GM12878 (cell line): Measurements from ENCODE around the gene PPP1R37. TPM values are rescaled to one million over a fixed set of nuclear protein-coding genes. Genes with fewer than 3 reads are reported as not detected.
"Not testable (repeated sequence)": the region's sequence is repeated elsewhere in the genome, so short reads cannot be mapped to it uniquely, and the experiment has no call there.

Source experiments
- ATAC-seq: fragments of 200-7000 bp; cut with Tn5 transposase; 3 replicates; pipeline ENCODE4 v1.9.1; 2020; ENCODE audit warnings: mild to moderate bottlenecking, moderate library complexity
- BruUV-seq: library from RNA; stranded (reverse); fragments of 400-500 nt; replicated peaks from 2 replicates; lab custom pipeline; 2021; lab: Mats Ljungman, UMichigan
- CTCF ChIA-PET: fragments of 300-600 bp; sonication (Branson Sonifier 250); formaldehyde crosslinking; extraction: SDS; loops from one replicate; lab custom pipeline; 2021; ENCODE audit warnings: inconsistent platforms; lab: Yijun Ruan, JAX
- POLR2A ChIA-PET: fragments of 350-600 bp; formaldehyde crosslinking; extraction: SDS; loops from one replicate; lab custom pipeline; 2021; ENCODE audit warnings: inconsistent platforms; lab: Charles Lee
- RAD21 ChIA-PET: fragments of 300-600 bp; sonication (Branson Sonifier 250); formaldehyde crosslinking; loops from one replicate; lab custom pipeline; 2023; ENCODE audit warnings: antibody characterized with exemption; ENCODE audit not compliant: unreplicated experiment; lab: Charles Lee
- SMC1A ChIA-PET: fragments of 300-600 bp; sonication (Branson Sonifier 250); formaldehyde crosslinking; loops from one replicate; lab custom pipeline; 2023; ENCODE audit not compliant: unreplicated experiment, uncharacterized antibody; lab: Charles Lee
- DNase-seq: peaks from one replicate; pipeline ENCODE4 v3.0.0-alpha.2; 2011; ENCODE audit warnings: low read depth, low spot score
- FAIRE-seq: peaks from 3 replicates; lab custom pipeline; 2011; peaks lifted over from hg19 to GRCh38; lab: Jason Lieb, UNC
- H2AFZ ChIP-seq: 2 replicates; pipeline ENCODE4 v1.6.0; 2011; ENCODE audit warnings: low read depth, low read length, control low read depth; ENCODE audit not compliant: control insufficient read depth
- H3K27ac ChIP-seq: 2 replicates; pipeline ENCODE4 v1.5.1; 2011; ENCODE audit warnings: control low read depth; ENCODE audit not compliant: control insufficient read depth, insufficient read depth
- H3K27me3 ChIP-seq, 2 experiments: replicated peaks in 1 of 2; 2 replicates each; pipeline versions ENCODE4 v1.6.0 to v1.6.1; 2011; ENCODE audit warnings: low read length in 1 of 2; ENCODE audit not compliant: control insufficient read depth in 2 of 2, insufficient read depth in 2 of 2
- H3K36me3 ChIP-seq, 2 experiments: 2 replicates each; pipeline ENCODE4 v1.5.1; 2011; ENCODE audit warnings: low read length in 1 of 2; ENCODE audit not compliant: control insufficient read depth in 2 of 2, insufficient read depth in 2 of 2
- H3K4me1 ChIP-seq: 2 replicates; pipeline ENCODE4 v1.6.1; 2011; ENCODE audit warnings: mild to moderate bottlenecking, low read length, moderate library complexity, mixed read lengths; ENCODE audit not compliant: control insufficient read depth, insufficient read depth
- H3K4me2 ChIP-seq: 2 replicates; pipeline ENCODE4 v1.6.0; 2011; ENCODE audit warnings: control low read depth; ENCODE audit not compliant: control insufficient read depth, insufficient read depth
- H3K4me3 ChIP-seq: fragments of 200-600 bp; sonication (generic); 2 replicates; pipeline ENCODE4 v1.5.1; 2016
- H3K79me2 ChIP-seq: 2 replicates; pipeline ENCODE4 v1.6.0; 2011; ENCODE audit warnings: low read length; ENCODE audit not compliant: control insufficient read depth, insufficient read depth
- H3K9ac ChIP-seq: 2 replicates; pipeline ENCODE4 v1.8.0; 2011; ENCODE audit warnings: low read length, control low read depth, mixed read lengths; ENCODE audit not compliant: control insufficient read depth, insufficient read depth
- H3K9me3 ChIP-seq: replicated peaks from 3 replicates; pipeline ENCODE4 v1.5.1; 2011; ENCODE audit warnings: mild to moderate bottlenecking, low read length; ENCODE audit not compliant: control insufficient read depth, insufficient read depth
- H4K20me1 ChIP-seq: 2 replicates; pipeline ENCODE4 v1.6.0; 2011; ENCODE audit not compliant: control insufficient read depth, insufficient read depth
- ATF7 ChIP-seq: fragments of 450-650 bp; IDR thresholded peaks from 2 replicates; pipeline ENCODE4 v1.6.1; 2016; ENCODE audit warnings: low read depth, mild to moderate bottlenecking
- BHLHE40 ChIP-seq, 2 experiments: fragments of 450-650 bp in 1 of 2; IDR thresholded peaks; 2 replicates each; pipeline ENCODE4 v1.6.1; 2011 to 2017; ENCODE audit warnings: low read depth in 2 of 2, borderline replicate concordance in 1 of 2, improper control_type of control experiment in 1 of 2, low read length in 1 of 2, mild to moderate bottlenecking in 1 of 2
- CTCF ChIP-seq, 3 experiments: IDR thresholded peaks in 2 of 3; conservative IDR thresholded peaks in 1 of 3; 2 replicates each; pipeline ENCODE4 v1.5.1; 2011; ENCODE audit warnings: low read depth in 3 of 3, low read length in 3 of 3, mild to moderate bottlenecking in 3 of 3, control low read depth in 2 of 3, moderate library complexity in 2 of 3, inconsistent platforms in 1 of 3, mixed read lengths in 1 of 3; ENCODE audit not compliant: control insufficient read depth in 2 of 3, insufficient read depth in 1 of 3; ENCODE audit errors: extremely low read depth in 1 of 3
- DPF2 ChIP-seq: fragments of 450-650 bp; IDR thresholded peaks from 2 replicates; pipeline ENCODE4 v1.6.1; 2017; ENCODE audit warnings: mild to moderate bottlenecking
- GATAD2B ChIP-seq: fragments of 450-650 bp; conservative IDR thresholded peaks from 2 replicates; pipeline ENCODE4 v1.6.1; 2017; ENCODE audit warnings: low read depth, mild to moderate bottlenecking, moderate library complexity
- HCFC1 ChIP-seq: fragments of 150-350 bp; IDR thresholded peaks from 2 replicates; pipeline ENCODE4 v1.6.1; 2014; ENCODE audit warnings: low read length
- HDGF ChIP-seq: fragments of 450-650 bp; IDR thresholded peaks from 2 replicates; pipeline ENCODE4 v1.6.1; 2016; ENCODE audit warnings: antibody characterized with exemption
- IKZF1 ChIP-seq: fragments of 450-650 bp; conservative IDR thresholded peaks from 2 replicates; pipeline ENCODE4 v1.6.1; 2017; ENCODE audit warnings: antibody characterized with exemption, mild to moderate bottlenecking
- IKZF2 ChIP-seq, 2 experiments: fragments of 450-650 bp; IDR thresholded peaks; 2 replicates each; pipeline ENCODE4 v1.6.1; 2017; ENCODE audit warnings: mild to moderate bottlenecking in 2 of 2, moderate library complexity in 2 of 2
- NBN ChIP-seq: fragments of 450-650 bp; IDR thresholded peaks from 2 replicates; pipeline ENCODE4 v1.6.1; 2016
- RAD51 ChIP-seq: fragments of 450-650 bp; IDR thresholded peaks from 2 replicates; pipeline ENCODE4 v1.6.1; 2016; ENCODE audit warnings: moderate library complexity, mild to moderate bottlenecking, inconsistent platforms
- RELB ChIP-seq: fragments of 450-650 bp; IDR thresholded peaks from 2 replicates; pipeline ENCODE4 v1.6.1; 2017; ENCODE audit warnings: low read depth, mild to moderate bottlenecking, moderate library complexity
- SREBF2 ChIP-seq: IDR thresholded peaks from 2 replicates; pipeline ENCODE4 v1.6.1; 2012; ENCODE audit warnings: mild to moderate bottlenecking, low read length
- STAT1 ChIP-seq: fragments of 450-650 bp; conservative IDR thresholded peaks from 2 replicates; pipeline ENCODE4 v1.6.1; 2014; ENCODE audit warnings: antibody characterized with exemption, mild to moderate bottlenecking
- SUZ12 ChIP-seq: fragments of 200-600 bp; sonication (generic); IDR thresholded peaks from one replicate; pipeline ENCODE4 v1.6.1; 2018; ENCODE audit warnings: antibody characterized with exemption, mild to moderate bottlenecking; ENCODE audit not compliant: unreplicated experiment
- TCF12 ChIP-seq: IDR thresholded peaks from 2 replicates; pipeline ENCODE4 v1.6.1; 2011; ENCODE audit warnings: low read depth, mild to moderate bottlenecking, low read length
- TCF3 ChIP-seq: IDR thresholded peaks from 2 replicates; pipeline ENCODE4 v1.6.1; 2012; ENCODE audit warnings: low read depth, mild to moderate bottlenecking, low read length, borderline replicate concordance; ENCODE audit not compliant: insufficient read depth
- WGBS: methylation state at CpG from one replicate; pipeline ENCODE4 v1.1.6; 2016; ENCODE audit warnings: low lambda C conversion rate; ENCODE audit not compliant: insufficient replicate concordance, insufficient coverage; ENCODE audit errors: missing lambda C conversion rate; 5-methylcytosine and 5-hydroxymethylcytosine counted together
- in situ Hi-C: fragments of 300-500 bp; cut with MboI; formaldehyde crosslinking; loops from 9 replicates; pipeline ENCODE4 v1.14.3; 2018; ENCODE audit warnings: mixed read lengths
- intact Hi-C: fragments of 100-400 bp; cut with micrococcal nuclease; formaldehyde crosslinking; loops from one replicate; pipeline ENCODE4 v1.14.2; 2022; ENCODE audit not compliant: unreplicated experiment
- polyA plus RNA-seq, 11 experiments: library from polyadenylated mRNA; depleted of rRNA in 4 of 11; unstranded in 6 of 11; stranded (reverse) in 5 of 11; fragments of >200 nt; fragmentation: Nextera tagmentation in 4 of 11; fragmentation: Illumina TruSeq in 1 of 11; extraction: Ambion mirVana in 4 of 11; extraction: Trizol in 1 of 11; gene quantifications; 1 replicate in 1 of 11; 2 replicates in 10 of 11; pipeline versions ENCODE4 v1.2.1 to v1.2.3, GENCODE V29; 2011 to 2016; ENCODE audit warnings: inconsistent platforms in 2 of 11, missing spikeins in 2 of 11, low read depth in 1 of 11
- total RNA-seq, 4 experiments: library from RNA; depleted of rRNA in 3 of 4; stranded (reverse); fragments of >200 nt in 3 of 4; fragmentation: Illumina TruSeq in 1 of 4; extraction: Trizol in 1 of 4; gene quantifications; 2 replicates each; pipeline versions ENCODE4 v1.2.1 to v1.2.3, GENCODE V29; 2013 to 2021

The PPP1R37 gene
- total and polyA plus RNA-seq, 10 of the 15 experiments (the other 5 are each of a cell fraction or from before 2014, with no cell fraction given): 0.09 to 21.3 (median 5.1) TPM; not detected in 1

GRCh38 chr19:45118106-45118505 is 25.1 kb downstream of the PPP1R37 start (continued):
- TF ChIP-seq CTCF (IDR thresholded peaks at IDR 0.05 in 2 of 3, conservative IDR thresholded peaks at IDR 0.05 in 1 of 3; ENCODE audit: control insufficient read depth in 2 of 3, extremely low read depth in 1 of 3, insufficient read depth in 1 of 3, low read depth in 3 of 3, low read length in 3 of 3) (no peak), SUZ12 (no peak), HCFC1 (no peak), SREBF2 (no peak), STAT1 (no peak), ATF7 (no peak)

GRCh38 chr19:45118591-45119355 is 25.8 kb downstream of the PPP1R37 start:
- ATAC-seq: peak; percentile 57
- FAIRE-seq, in situ Hi-C loops, H2AFZ ChIP-seq, BruUV-seq, DNase-seq, intact Hi-C loops, H3K36me3 ChIP-seq, H3K9me3 ChIP-seq, H3K27me3 ChIP-seq, H4K20me1 ChIP-seq: not testable (repeated sequence)
- peak overlapping the region; percentile 50 for H3K9ac ChIP-seq
- SMC1A ChIA-PET: interaction anchor here (1.0 to 2.3 kb wide), 7 partner anchors 15 to 60 kb away, joined by 3 to 7 read pairs (median 4); partner anchors contain the start of genes BLOC1S3 and TRAPPC6A
- POLR2A ChIA-PET: interaction anchor here (0.7 to 2.9 kb wide), 8 partner anchors 14 to 349 kb away, joined by 3 to 18 read pairs (median 6); partner anchors contain the start of genes BLOC1S3, FOSB, PPP1R37 and TRAPPC6A
- H3K4me3 ChIP-seq: peak overlapping the region; percentile 31; the same call in 1 of the 2 replicates
- WGBS: 5% methylated on average over 18 of the region's 18 CpGs
- H3K4me2 ChIP-seq: peak overlapping the region; percentile 81
- peaks cover 66% of the 10 kb centered on the region for H3K79me2 ChIP-seq
- H3K27ac ChIP-seq: peak overlapping the region; percentile 66
- RAD21 ChIA-PET: interaction anchor here (1.0 to 2.2 kb wide), 5 partner anchors 15 to 207 kb away, joined by 3 to 12 read pairs (median 4); partner anchors contain the start of genes BLOC1S3 and TRAPPC6A
- CTCF ChIA-PET: interaction anchor here (0.7 to 3.2 kb wide), 10 partner anchors 8 to 360 kb away, joined by 3 to 16 read pairs (median 6); partner anchors contain the start of genes BLOC1S3, PPP1R37 and TRAPPC6A
- peaks cover 79% of the 10 kb centered on the region for H3K4me1 ChIP-seq
- TF ChIP-seq RELB (peak; percentile 49; the same call in 1 of the 2 replicates), BHLHE40 (IDR thresholded peaks at IDR 0.05; ENCODE audit: borderline replicate concordance in 1 of 2, low read depth in 2 of 2, low read length in 1 of 2) (peak in 1 of 2 experiments; percentile 87; a peak in 2 of 4 replicates), TCF12 (peak; percentile 91; the same call in 1 of the 2 replicates), IKZF1 (peak; percentile 14; the same call in 1 of the 2 replicates), HDGF (peak; percentile 70; the same call in 1 of the 2 replicates), ATF7 (peak; percentile 80), RAD51 (peak; percentile 18; the same call in 1 of the 2 replicates), DPF2 (peak; percentile 2; the same call in 1 of the 2 replicates), IKZF2 (IDR thresholded peaks at IDR 0.05) (peak in 1 of 2 experiments; percentile 31; a peak in 1 of 4 replicates), GATAD2B (0 out of 2 replicates have a peak, but pooled peaks have one; percentile 42), NBN (peak; percentile 88), TCF3 (peak; percentile 43; the same call in 1 of the 2 replicates)
